Ovary (tissue), 3 donors: ENCODE results near the gene NODAL.

Experiments
- EP300 ChIP-seq: sonication (generic); formaldehyde crosslinking; IDR thresholded peaks from one replicate; pipeline ENCODE4 v1.6.1; 2017; ENCODE audit warnings: antibody characterized with exemption
- POLR2A ChIP-seq: fragments of 450-650 bp; IDR thresholded peaks from one replicate; pipeline ENCODE4 v1.6.1; 2017; ENCODE audit warnings: antibody characterized with exemption, mild to moderate bottlenecking, moderate library complexity
- TF ChIP-seq, protein P1 (sequence below), 3 donors: fragments of 450-650 bp in 2 of 3; fragments of 200-600 bp in 1 of 3; IDR thresholded peaks; one replicate each; pipeline versions ENCODE4 v1.5.1 to v1.8.0; 2016 to 2022; ENCODE audit warnings: antibody characterized with exemption in 3 of 3, mild to moderate bottlenecking in 1 of 3
- donor health status: DM: no; HTN: no; CAD: no.

DNA sequence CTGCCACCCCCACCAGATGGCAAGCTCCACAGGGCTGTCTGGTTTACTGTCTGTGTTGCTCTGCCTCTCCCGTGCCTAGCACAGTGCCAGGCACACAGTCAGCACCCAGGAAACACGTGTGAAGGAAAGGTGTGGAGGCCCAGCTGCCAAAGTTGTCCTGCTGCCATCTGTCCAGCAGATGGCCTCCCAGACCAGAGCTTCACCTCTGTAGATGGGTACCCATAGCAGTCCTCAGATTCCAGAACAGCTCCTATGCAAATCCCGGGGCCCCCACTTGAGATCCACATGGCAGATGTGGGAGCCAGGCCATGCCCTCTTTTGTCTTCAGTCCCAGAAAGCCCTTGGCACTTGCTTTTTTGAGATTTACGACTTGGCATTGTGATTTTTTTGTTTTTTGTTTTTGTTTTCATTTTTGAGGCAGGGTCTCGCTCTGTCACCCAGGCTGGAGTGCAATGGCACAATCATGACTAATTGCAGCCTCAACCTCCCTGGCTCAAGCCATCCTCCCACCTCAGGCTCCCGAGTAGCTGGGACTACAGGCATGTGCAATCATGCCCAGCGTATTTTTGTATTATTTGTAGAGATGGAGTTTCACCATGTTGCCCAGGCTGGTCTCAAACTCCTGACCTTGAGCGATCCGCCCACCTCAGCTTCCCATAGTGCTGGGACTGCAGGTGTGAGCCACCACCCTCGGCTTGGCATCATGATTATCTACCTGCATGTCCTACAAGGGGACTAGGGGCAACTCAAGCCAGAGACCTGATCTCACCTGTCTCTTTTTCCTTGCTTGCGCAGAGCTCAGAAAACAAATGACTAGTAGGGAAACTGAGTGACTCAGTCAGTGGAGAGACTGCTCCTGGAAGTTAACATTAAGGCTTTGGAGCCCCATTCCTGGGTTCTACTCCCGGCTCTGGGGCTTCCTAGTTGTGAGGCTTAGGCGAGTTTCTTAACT is 20.2 kb upstream of the NODAL start:
- TF ChIP-seq, protein P1, sequence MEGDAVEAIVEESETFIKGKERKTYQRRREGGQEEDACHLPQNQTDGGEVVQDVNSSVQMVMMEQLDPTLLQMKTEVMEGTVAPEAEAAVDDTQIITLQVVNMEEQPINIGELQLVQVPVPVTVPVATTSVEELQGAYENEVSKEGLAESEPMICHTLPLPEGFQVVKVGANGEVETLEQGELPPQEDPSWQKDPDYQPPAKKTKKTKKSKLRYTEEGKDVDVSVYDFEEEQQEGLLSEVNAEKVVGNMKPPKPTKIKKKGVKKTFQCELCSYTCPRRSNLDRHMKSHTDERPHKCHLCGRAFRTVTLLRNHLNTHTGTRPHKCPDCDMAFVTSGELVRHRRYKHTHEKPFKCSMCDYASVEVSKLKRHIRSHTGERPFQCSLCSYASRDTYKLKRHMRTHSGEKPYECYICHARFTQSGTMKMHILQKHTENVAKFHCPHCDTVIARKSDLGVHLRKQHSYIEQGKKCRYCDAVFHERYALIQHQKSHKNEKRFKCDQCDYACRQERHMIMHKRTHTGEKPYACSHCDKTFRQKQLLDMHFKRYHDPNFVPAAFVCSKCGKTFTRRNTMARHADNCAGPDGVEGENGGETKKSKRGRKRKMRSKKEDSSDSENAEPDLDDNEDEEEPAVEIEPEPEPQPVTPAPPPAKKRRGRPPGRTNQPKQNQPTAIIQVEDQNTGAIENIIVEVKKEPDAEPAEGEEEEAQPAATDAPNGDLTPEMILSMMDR (IDR thresholded peaks at IDR 0.05) = peak; percentile 71 to 78 (median 72)
- TF ChIP-seq EP300 (no peak), POLR2A (no peak)
